PFSK-1 (cell line): ENCODE measurements around the gene FAM107A.

Experiments used
- FOXP2 ChIP-seq: optimal IDR thresholded peaks from 2 replicates; pipeline ENCODE3; 2011; ENCODE audit warnings: borderline replicate concordance, control low read depth, inconsistent platforms; ENCODE audit not compliant: insufficient read depth; ENCODE audit errors: extremely low read length, extremely low read depth
- POLR2AphosphoS5 ChIP-seq: IDR thresholded peaks from 2 replicates; pipeline ENCODE4 v1.6.1; 2012; ENCODE audit warnings: low read depth, mild to moderate bottlenecking, control low read depth, low read length, moderate library complexity
- TF ChIP-seq, protein P1 (sequence below), 2 experiments: IDR thresholded peaks; 2 replicates each; pipeline versions ENCODE4 v1.6.1 to v1.8.0; 2011 to 2012; ENCODE audit warnings: low read depth in 2 of 2, low read length in 2 of 2, control low read depth in 1 of 2, inconsistent platforms in 1 of 2, mild to moderate bottlenecking in 1 of 2, moderate library complexity in 1 of 2; ENCODE audit not compliant: insufficient read depth in 1 of 2

- TF ChIP-seq, protein P1, sequence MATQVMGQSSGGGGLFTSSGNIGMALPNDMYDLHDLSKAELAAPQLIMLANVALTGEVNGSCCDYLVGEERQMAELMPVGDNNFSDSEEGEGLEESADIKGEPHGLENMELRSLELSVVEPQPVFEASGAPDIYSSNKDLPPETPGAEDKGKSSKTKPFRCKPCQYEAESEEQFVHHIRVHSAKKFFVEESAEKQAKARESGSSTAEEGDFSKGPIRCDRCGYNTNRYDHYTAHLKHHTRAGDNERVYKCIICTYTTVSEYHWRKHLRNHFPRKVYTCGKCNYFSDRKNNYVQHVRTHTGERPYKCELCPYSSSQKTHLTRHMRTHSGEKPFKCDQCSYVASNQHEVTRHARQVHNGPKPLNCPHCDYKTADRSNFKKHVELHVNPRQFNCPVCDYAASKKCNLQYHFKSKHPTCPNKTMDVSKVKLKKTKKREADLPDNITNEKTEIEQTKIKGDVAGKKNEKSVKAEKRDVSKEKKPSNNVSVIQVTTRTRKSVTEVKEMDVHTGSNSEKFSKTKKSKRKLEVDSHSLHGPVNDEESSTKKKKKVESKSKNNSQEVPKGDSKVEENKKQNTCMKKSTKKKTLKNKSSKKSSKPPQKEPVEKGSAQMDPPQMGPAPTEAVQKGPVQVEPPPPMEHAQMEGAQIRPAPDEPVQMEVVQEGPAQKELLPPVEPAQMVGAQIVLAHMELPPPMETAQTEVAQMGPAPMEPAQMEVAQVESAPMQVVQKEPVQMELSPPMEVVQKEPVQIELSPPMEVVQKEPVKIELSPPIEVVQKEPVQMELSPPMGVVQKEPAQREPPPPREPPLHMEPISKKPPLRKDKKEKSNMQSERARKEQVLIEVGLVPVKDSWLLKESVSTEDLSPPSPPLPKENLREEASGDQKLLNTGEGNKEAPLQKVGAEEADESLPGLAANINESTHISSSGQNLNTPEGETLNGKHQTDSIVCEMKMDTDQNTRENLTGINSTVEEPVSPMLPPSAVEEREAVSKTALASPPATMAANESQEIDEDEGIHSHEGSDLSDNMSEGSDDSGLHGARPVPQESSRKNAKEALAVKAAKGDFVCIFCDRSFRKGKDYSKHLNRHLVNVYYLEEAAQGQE (IDR thresholded peaks at IDR 0.05; ENCODE audit: insufficient read depth in 1 of 2, low read depth in 2 of 2, low read length in 2 of 2): no peak
- TF ChIP-seq POLR2AphosphoS5: no peak
- TF ChIP-seq FOXP2: no peak
Observed at GRCh38 chr3:58529516-58530353, 47.5 kb downstream of the FAM107A start.
